ENCODE measurements around the gene FOXN3.

Gene FOXN3

GRCh38 chr14:89325959-89326358 is 91.1 kb downstream of the FOXN3 start:
- no peak for TF ChIP-seq FOXP2 (optimal IDR thresholded peaks at IDR 0.05; ENCODE audit: control extremely low read depth, extremely low read length, insufficient read depth)
- no peak for TF ChIP-seq EZH2 (IDR thresholded peaks at IDR 0.05)
- no peak for TF ChIP-seq POLR2AphosphoS5 (IDR thresholded peaks at IDR 0.05; ENCODE audit: borderline replicate concordance, low read depth, low read length)
- no peak overlapping the region for H3K4me3 ChIP-seq
- no peaks in the 10 kb centered on the region for H3K36me3 ChIP-seq (ENCODE audit: insufficient read depth, low read length)
- H3K9me3 ChIP-seq (ENCODE audit: low read depth, low read length), result no peaks in the 10 kb centered on the region
- DNase-seq (ENCODE audit: low read depth, low spot score), result no peak
- H3K27ac ChIP-seq, result no peak overlapping the region
- no peak overlapping the region for H3K9ac ChIP-seq (ENCODE audit: insufficient read length)

GRCh38 chr14:89325299-89325883 is 91.6 kb downstream of the FOXN3 start:
- DNase-seq (ENCODE audit: low read depth, low spot score), result no peak
- Histone ChIP-seq H3K4me3 (no peak overlapping the region), H3K36me3 (ENCODE audit: insufficient read depth, low read length) (no peaks in the 10 kb centered on the region), H3K9ac (ENCODE audit: insufficient read length) (no peak overlapping the region), H3K9me3 (ENCODE audit: low read depth, low read length) (no peaks in the 10 kb centered on the region), H3K27ac (no peak overlapping the region)
- no peak for TF ChIP-seq POLR2AphosphoS5 (IDR thresholded peaks at IDR 0.05; ENCODE audit: borderline replicate concordance, low read depth, low read length)
- no peak for TF ChIP-seq EZH2 (IDR thresholded peaks at IDR 0.05)
- TF ChIP-seq FOXP2 (optimal IDR thresholded peaks at IDR 0.05; ENCODE audit: control extremely low read depth, extremely low read length, insufficient read depth), result no peak

GRCh38 chr14:89324501-89325298 is 92.3 kb downstream of the FOXN3 start:
- Histone ChIP-seq H3K36me3 (ENCODE audit: insufficient read depth, low read length) (no peaks in the 10 kb centered on the region), H3K4me3 (no peak overlapping the region), H3K9me3 (ENCODE audit: low read depth, low read length) (no peaks in the 10 kb centered on the region), H3K9ac (ENCODE audit: insufficient read length) (no peak overlapping the region), H3K27ac (no peak overlapping the region)
- TF ChIP-seq POLR2AphosphoS5 (IDR thresholded peaks at IDR 0.05; ENCODE audit: borderline replicate concordance, low read depth, low read length) (no peak), FOXP2 (optimal IDR thresholded peaks at IDR 0.05; ENCODE audit: control extremely low read depth, extremely low read length, insufficient read depth) (no peak), EZH2 (IDR thresholded peaks at IDR 0.05) (no peak)
- DNase-seq (ENCODE audit: low read depth, low spot score), result no peak

GRCh38 chr14:89320381-89321000 is 96.5 kb downstream of the FOXN3 start:
- no peak for DNase-seq (ENCODE audit: low read depth, low spot score)
- Histone ChIP-seq H3K27ac (no peak overlapping the region), H3K4me3 (no peak overlapping the region), H3K36me3 (ENCODE audit: insufficient read depth, low read length) (no peaks in the 10 kb centered on the region), H3K9me3 (ENCODE audit: low read depth, low read length) (no peaks in the 10 kb centered on the region), H3K9ac (ENCODE audit: insufficient read length) (no peak overlapping the region)
- TF ChIP-seq EZH2 (IDR thresholded peaks at IDR 0.05) (no peak), FOXP2 (optimal IDR thresholded peaks at IDR 0.05; ENCODE audit: control extremely low read depth, extremely low read length, insufficient read depth) (no peak), POLR2AphosphoS5 (IDR thresholded peaks at IDR 0.05; ENCODE audit: borderline replicate concordance, low read depth, low read length) (no peak)

GRCh38 chr14:89319687-89320086 is 97.3 kb downstream of the FOXN3 start:
- Histone ChIP-seq H3K36me3 (ENCODE audit: insufficient read depth, low read length) (no peaks in the 10 kb centered on the region), H3K4me3 (no peak overlapping the region), H3K27ac (no peak overlapping the region), H3K9me3 (ENCODE audit: low read depth, low read length) (no peaks in the 10 kb centered on the region), H3K9ac (ENCODE audit: insufficient read length) (no peak overlapping the region)
- DNase-seq (ENCODE audit: low read depth, low spot score), result no peak
- TF ChIP-seq EZH2 (IDR thresholded peaks at IDR 0.05) (no peak), POLR2AphosphoS5 (IDR thresholded peaks at IDR 0.05; ENCODE audit: borderline replicate concordance, low read depth, low read length) (no peak), FOXP2 (optimal IDR thresholded peaks at IDR 0.05; ENCODE audit: control extremely low read depth, extremely low read length, insufficient read depth) (no peak)

- TF ChIP-seq EZH2 (IDR thresholded peaks at IDR 0.05), result no peak
- no peak for TF ChIP-seq POLR2AphosphoS5 (IDR thresholded peaks at IDR 0.05; ENCODE audit: borderline replicate concordance, low read depth, low read length)
- no peak for TF ChIP-seq FOXP2 (optimal IDR thresholded peaks at IDR 0.05; ENCODE audit: control extremely low read depth, extremely low read length, insufficient read depth)
- H3K9ac ChIP-seq (ENCODE audit: insufficient read length), result no peak overlapping the region
- no peaks in the 10 kb centered on the region for H3K36me3 ChIP-seq (ENCODE audit: insufficient read depth, low read length)
- DNase-seq (ENCODE audit: low read depth, low spot score), result no peak
- no peaks in the 10 kb centered on the region for H3K9me3 ChIP-seq (ENCODE audit: low read depth, low read length)
- H3K27ac ChIP-seq, result no peak overlapping the region
- H3K4me3 ChIP-seq, result no peak overlapping the region
Observed at GRCh38 chr14:89317051-89317691, 99.9 kb downstream of the FOXN3 start.

- Histone ChIP-seq H3K4me3 (no peak overlapping the region), H3K27ac (no peak overlapping the region), H3K9me3 (ENCODE audit: low read depth, low read length) (no peaks in the 10 kb centered on the region), H3K9ac (ENCODE audit: insufficient read length) (no peak overlapping the region), H3K36me3 (ENCODE audit: insufficient read depth, low read length) (no peaks in the 10 kb centered on the region)
- no peak for DNase-seq (ENCODE audit: low read depth, low spot score)
- TF ChIP-seq FOXP2 (optimal IDR thresholded peaks at IDR 0.05; ENCODE audit: control extremely low read depth, extremely low read length, insufficient read depth) (no peak), POLR2AphosphoS5 (IDR thresholded peaks at IDR 0.05; ENCODE audit: borderline replicate concordance, low read depth, low read length) (no peak)
Observed at GRCh38 chr14:89315493-89316470, 101.3 kb downstream of the FOXN3 start.

All from SK-N-MC (cell line).